Neural progenitor cell (in vitro differentiated cells): ENCODE data around the gene WNT3A. TPM values are rescaled to one million over a fixed set of nuclear protein-coding genes. Genes with fewer than 3 reads are reported as not detected.

ENCODE experiments used
- DNase-seq: peaks from one replicate; pipeline ENCODE4 v3.0.0-alpha.2; 2016; ENCODE audit warnings: low spot score
- H2AFZ ChIP-seq: fragments of 200-600 bp; sonication (generic); replicated peaks from 2 replicates; pipeline ENCODE4 v1.6.1; 2016; ENCODE audit warnings: antibody characterized with exemption
- H3F3A ChIP-seq: fragments of 200-600 bp; sonication (generic); 2 replicates; pipeline ENCODE4 v1.6.1; 2016; ENCODE audit warnings: antibody characterized with exemption, low read depth
- H3K27ac ChIP-seq: fragments of 200-600 bp; sonication (generic); 2 replicates; pipeline ENCODE4 v1.5.1; 2016; ENCODE audit warnings: mild to moderate bottlenecking
- H3K27me3 ChIP-seq: fragments of 200-600 bp; sonication (generic); 2 replicates; pipeline ENCODE4 v1.6.1; 2016; ENCODE audit warnings: mild to moderate bottlenecking, moderate library complexity
- H3K36me3 ChIP-seq: fragments of 200-600 bp; sonication (generic); 2 replicates; pipeline ENCODE4 v1.5.1; 2016
- H3K4me1 ChIP-seq: fragments of 200-600 bp; sonication (generic); 2 replicates; pipeline ENCODE4 v1.6.1; 2016; ENCODE audit warnings: mixed run types
- H3K4me2 ChIP-seq: fragments of 200-600 bp; sonication (generic); 2 replicates; pipeline ENCODE4 v1.6.1; 2016
- H3K4me3 ChIP-seq: fragments of 200-600 bp; sonication (generic); 2 replicates; pipeline ENCODE4 v1.5.1; 2016
- H3K79me2 ChIP-seq: fragments of 200-600 bp; sonication (generic); 2 replicates; pipeline ENCODE4 v1.6.1; 2016; ENCODE audit warnings: low read depth
- H3K9ac ChIP-seq: fragments of 200-600 bp; sonication (generic); 2 replicates; pipeline ENCODE4 v1.6.1; 2016
- H3K9me3 ChIP-seq: fragments of 200-600 bp; sonication (generic); 2 replicates; pipeline ENCODE4 v1.5.1; 2016; ENCODE audit warnings: low read depth
- H4K20me1 ChIP-seq: fragments of 200-600 bp; sonication (generic); 2 replicates; pipeline ENCODE4 v1.6.1; 2016; ENCODE audit warnings: low read depth
- H3K27ac Mint-ChIP-seq: 3 replicates; pipeline ENCODE4 v1.8.0; 2021; ENCODE audit warnings: mixed read lengths
- H3K27me3 Mint-ChIP-seq: 2 replicates; pipeline ENCODE4 v1.8.0; 2022; ENCODE audit warnings: low read depth, mild to moderate bottlenecking, inconsistent platforms, moderate library complexity, mixed read lengths; ENCODE audit not compliant: insufficient read depth
- H3K36me3 Mint-ChIP-seq: 3 replicates; pipeline ENCODE4 v1.8.0; 2021; ENCODE audit warnings: mixed read lengths
- H3K4me1 Mint-ChIP-seq: 3 replicates; pipeline ENCODE4 v1.8.0; 2021; ENCODE audit warnings: mixed read lengths
- H3K4me3 Mint-ChIP-seq: 3 replicates; pipeline ENCODE4 v1.8.0; 2021; ENCODE audit warnings: mild to moderate bottlenecking, moderate library complexity, mixed read lengths
- H3K9me3 Mint-ChIP-seq: 3 replicates; pipeline ENCODE4 v1.8.0; 2020; ENCODE audit warnings: mixed read lengths
- EZH2 ChIP-seq: fragments of 200-600 bp; sonication (generic); IDR thresholded peaks from 2 replicates; pipeline ENCODE4 v1.6.1; 2017; ENCODE audit warnings: antibody characterized with exemption, mild to moderate bottlenecking, moderate library complexity
- EZH2phosphoT487 ChIP-seq: fragments of 200-600 bp; sonication (generic); IDR thresholded peaks from 2 replicates; pipeline ENCODE4 v1.6.1; 2017; ENCODE audit warnings: antibody characterized with exemption
- total RNA-seq: library from RNA; depleted of rRNA; stranded (reverse); fragments of >200 nt; gene quantifications from 2 replicates; pipeline ENCODE4 v1.2.3, GENCODE V29; 2015; ENCODE audit warnings: low replicate concordance
- TF ChIP-seq, protein P1 (sequence below): fragments of 200-600 bp; sonication (generic); IDR thresholded peaks from 2 replicates; pipeline ENCODE4 v1.5.1; 2017; ENCODE audit warnings: antibody characterized with exemption, mild to moderate bottlenecking

Gene WNT3A
- total RNA-seq, 1 donor from 2014 or later: not detected

- Histone ChIP-seq H4K20me1 (peaks cover 38% of the 10 kb centered on the region), H3K9ac (no peak overlapping the region), H3K27me3 (peaks cover 100% of the 10 kb centered on the region), H3K9me3 (peaks cover 7% of the 10 kb centered on the region), H3K27ac (no peak overlapping the region), H3F3A (peaks cover 28% of the 10 kb centered on the region), H3K4me2 (peak overlapping the region; percentile 27), H3K4me1 (peaks cover 32% of the 10 kb centered on the region), H3K4me3 (no peak overlapping the region), H2AFZ (no peak overlapping the region), H3K79me2 (no peaks in the 10 kb centered on the region), H3K36me3 (no peaks in the 10 kb centered on the region)
- H3K27ac Mint-ChIP-seq: peak overlapping the region; percentile 84
- peaks cover 21% of the 10 kb centered on the region for H3K9me3 Mint-ChIP-seq
- H3K4me3 Mint-ChIP-seq: peak overlapping the region; percentile 55
- H3K27me3 Mint-ChIP-seq: peaks cover 37% of the 10 kb centered on the region
- peaks cover 24% of the 10 kb centered on the region for H3K36me3 Mint-ChIP-seq
- peaks cover 45% of the 10 kb centered on the region for H3K4me1 Mint-ChIP-seq
- TF ChIP-seq, protein P1, sequence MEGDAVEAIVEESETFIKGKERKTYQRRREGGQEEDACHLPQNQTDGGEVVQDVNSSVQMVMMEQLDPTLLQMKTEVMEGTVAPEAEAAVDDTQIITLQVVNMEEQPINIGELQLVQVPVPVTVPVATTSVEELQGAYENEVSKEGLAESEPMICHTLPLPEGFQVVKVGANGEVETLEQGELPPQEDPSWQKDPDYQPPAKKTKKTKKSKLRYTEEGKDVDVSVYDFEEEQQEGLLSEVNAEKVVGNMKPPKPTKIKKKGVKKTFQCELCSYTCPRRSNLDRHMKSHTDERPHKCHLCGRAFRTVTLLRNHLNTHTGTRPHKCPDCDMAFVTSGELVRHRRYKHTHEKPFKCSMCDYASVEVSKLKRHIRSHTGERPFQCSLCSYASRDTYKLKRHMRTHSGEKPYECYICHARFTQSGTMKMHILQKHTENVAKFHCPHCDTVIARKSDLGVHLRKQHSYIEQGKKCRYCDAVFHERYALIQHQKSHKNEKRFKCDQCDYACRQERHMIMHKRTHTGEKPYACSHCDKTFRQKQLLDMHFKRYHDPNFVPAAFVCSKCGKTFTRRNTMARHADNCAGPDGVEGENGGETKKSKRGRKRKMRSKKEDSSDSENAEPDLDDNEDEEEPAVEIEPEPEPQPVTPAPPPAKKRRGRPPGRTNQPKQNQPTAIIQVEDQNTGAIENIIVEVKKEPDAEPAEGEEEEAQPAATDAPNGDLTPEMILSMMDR: no peak
- no peak for TF ChIP-seq EZH2phosphoT487
- no peak for DNase-seq
Measured at GRCh38 chr1:228034954-228035837, 28.4 kb downstream of the WNT3A start.

- no peaks in the 10 kb centered on the region for H3K36me3 ChIP-seq
- H3K9ac ChIP-seq: no peak overlapping the region
- H3K4me3 Mint-ChIP-seq: peak overlapping the region; percentile 46
- no peak overlapping the region for H2AFZ ChIP-seq
- peak overlapping the region; percentile 27 for H3K4me2 ChIP-seq
- H3K4me3 ChIP-seq: no peak overlapping the region
- peaks cover 23% of the 10 kb centered on the region for H3K9me3 Mint-ChIP-seq
- no peaks in the 10 kb centered on the region for H3K79me2 ChIP-seq
- H4K20me1 ChIP-seq: peaks cover 38% of the 10 kb centered on the region
- H3K4me1 ChIP-seq: peaks cover 32% of the 10 kb centered on the region
- H3K27ac Mint-ChIP-seq: peak overlapping the region; percentile 99
- H3K36me3 Mint-ChIP-seq: peaks cover 26% of the 10 kb centered on the region
- H3F3A ChIP-seq: peaks cover 28% of the 10 kb centered on the region
- no peak for TF ChIP-seq EZH2
- peak; percentile 73 for TF ChIP-seq EZH2phosphoT487
- no peak overlapping the region for H3K27ac ChIP-seq
- peaks cover 7% of the 10 kb centered on the region for H3K9me3 ChIP-seq
- DNase-seq: peak; percentile 73
- peaks cover 37% of the 10 kb centered on the region for H3K27me3 Mint-ChIP-seq
- H3K27me3 ChIP-seq: peaks cover 100% of the 10 kb centered on the region
- peaks cover 45% of the 10 kb centered on the region for H3K4me1 Mint-ChIP-seq
Measured at GRCh38 chr1:228035844-228036243, 29.0 kb downstream of the WNT3A start.

GRCh38 chr1:228036701-228037231, 30.0 kb downstream of the WNT3A start:
- H3K9me3 ChIP-seq: peaks cover 7% of the 10 kb centered on the region
- peak overlapping the region; percentile 71 for H3K4me2 ChIP-seq
- peaks cover 38% of the 10 kb centered on the region for H4K20me1 ChIP-seq
- no peak overlapping the region for H3K27ac ChIP-seq
- DNase-seq: peak; percentile 27
- Mint-ChIP-seq H3K27me3 (peaks cover 30% of the 10 kb centered on the region), H3K4me1 (peaks cover 42% of the 10 kb centered on the region), H3K36me3 (peaks cover 19% of the 10 kb centered on the region), H3K4me3 (peak overlapping the region; percentile 71), H3K9me3 (peaks cover 17% of the 10 kb centered on the region), H3K27ac (peak overlapping the region; percentile 99)
- H2AFZ ChIP-seq: no peak overlapping the region
- H3K79me2 ChIP-seq: no peaks in the 10 kb centered on the region
- H3K4me3 ChIP-seq: no peak overlapping the region
- H3K4me1 ChIP-seq: peaks cover 32% of the 10 kb centered on the region
- H3K9ac ChIP-seq: no peak overlapping the region
- TF ChIP-seq, protein P1: no peak
- TF ChIP-seq EZH2phosphoT487 (no peak), EZH2 (no peak)
- H3K27me3 ChIP-seq: peaks cover 100% of the 10 kb centered on the region
- H3K36me3 ChIP-seq: no peaks in the 10 kb centered on the region
- H3F3A ChIP-seq: peaks cover 28% of the 10 kb centered on the region
